K562 (cell line): ENCODE data around the gene GRWD1. TPM values are rescaled to one million over a fixed set of nuclear protein-coding genes. Genes with fewer than 3 reads are reported as not detected.

Experiments used
- ATAC-seq: fragments of 200-7000 bp; cut with Tn5 transposase; 3 replicates; pipeline ENCODE4 v1.9.1; 2020; ENCODE audit warnings: moderate library complexity
- BruUV-seq: library from RNA; stranded (reverse); fragments of 400-500 nt; replicated peaks from 2 replicates; lab custom pipeline; 2021; lab: Mats Ljungman, UMichigan
- CTCF ChIA-PET: fragments of 300-600 bp; formaldehyde crosslinking; extraction: SDS; loops from one replicate; lab custom pipeline; 2021; ENCODE audit warnings: low intra/inter-chr PET ratio; lab: Yijun Ruan, JAX
- POLR2A ChIA-PET: fragments of 300-600, 350-650 bp; sonication (Branson Sonifier 250); formaldehyde crosslinking; extraction: SDS; loops from one replicate; lab custom pipeline; 2021; ENCODE audit warnings: antibody characterized with exemption, inconsistent platforms; lab: Yijun Ruan, JAX
- DNase-seq, 4 experiments: peaks; one replicate each; pipeline versions ENCODE4 v3.0.0 to v3.0.0-alpha.2; 2011 to 2018; ENCODE audit warnings: low spot score in 3 of 4, mixed read lengths in 3 of 4; ENCODE audit errors: extremely low read depth in 1 of 4
- FAIRE-seq: peaks from 2 replicates; lab custom pipeline; 2011; peaks lifted over from hg19 to GRCh38; lab: Jason Lieb, UNC
- H2AFZ ChIP-seq: 2 replicates; pipeline ENCODE4 v1.6.0; 2011; ENCODE audit warnings: low read depth, low read length, control low read depth, inconsistent platforms
- H3K27ac ChIP-seq: fragments of 200-600 bp; 3 replicates; pipeline ENCODE4 v1.8.0; 2011; ENCODE audit warnings: low read depth, mild to moderate bottlenecking, control low read depth, inconsistent platforms, low read length, moderate library complexity, mixed read lengths; ENCODE audit errors: extremely low read depth
- H3K27me3 ChIP-seq, 2 experiments: fragments of 300-600 bp in 1 of 2; 2 replicates in 1 of 2; 3 replicates in 1 of 2; pipeline versions ENCODE4 v1.6.0 to v1.8.0; 2011; ENCODE audit warnings: inconsistent platforms in 2 of 2, low read length in 2 of 2, mild to moderate bottlenecking in 1 of 2, mixed read lengths in 1 of 2, moderate library complexity in 1 of 2; ENCODE audit not compliant: control insufficient read depth in 2 of 2, insufficient read depth in 2 of 2
- H3K36me3 ChIP-seq: fragments of 300-600 bp; 3 replicates; pipeline ENCODE4 v1.8.0; 2011; ENCODE audit warnings: mild to moderate bottlenecking, low read length, inconsistent platforms; ENCODE audit not compliant: control insufficient read depth, insufficient read depth
- H3K4me1 ChIP-seq, 2 experiments: fragments of 200-600 bp in 1 of 2; replicated peaks in 1 of 2; 2 replicates in 1 of 2; 3 replicates in 1 of 2; pipeline versions ENCODE4 v1.5.1 to v1.8.0; 2011; ENCODE audit warnings: inconsistent platforms in 2 of 2, low read length in 2 of 2, mild to moderate bottlenecking in 1 of 2, mixed read lengths in 1 of 2, moderate library complexity in 1 of 2; ENCODE audit not compliant: control insufficient read depth in 2 of 2, insufficient read depth in 2 of 2
- H3K4me2 ChIP-seq: 2 replicates; pipeline ENCODE4 v1.6.1; 2011; ENCODE audit warnings: low read length, control low read depth, inconsistent platforms, mixed read lengths; ENCODE audit not compliant: insufficient read depth
- H3K4me3 ChIP-seq: fragments of 200-600 bp; sonication (generic), shearing (Covaris generic); 2 replicates; pipeline ENCODE4 v1.5.1; 2016; ENCODE audit warnings: control low read depth, inconsistent platforms
- H3K79me2 ChIP-seq: fragments of 200-600 bp; 3 replicates; pipeline ENCODE4 v1.8.0; 2011; ENCODE audit warnings: low read length, inconsistent platforms; ENCODE audit not compliant: control insufficient read depth, insufficient read depth
- H3K9ac ChIP-seq, 2 experiments: 2 replicates each; pipeline versions ENCODE4 v1.6.0 to v1.6.1; 2011; ENCODE audit warnings: low read depth in 2 of 2, low read length in 2 of 2, control low read depth in 1 of 2, inconsistent platforms in 1 of 2, mild to moderate bottlenecking in 1 of 2, mixed read lengths in 1 of 2; ENCODE audit not compliant: insufficient read depth in 1 of 2
- H3K9me1 ChIP-seq: one replicate; pipeline ENCODE4 v1.6.0; 2011; ENCODE audit warnings: inconsistent platforms, mild to moderate bottlenecking, low read length, moderate library complexity; ENCODE audit not compliant: control insufficient read depth, insufficient read depth
- H3K9me3 ChIP-seq: replicated peaks from 2 replicates; pipeline ENCODE4 v1.5.1; 2011; ENCODE audit warnings: low read depth, low read length, inconsistent platforms; ENCODE audit not compliant: control insufficient read depth, insufficient read depth
- H4K20me1 ChIP-seq: replicated peaks from 2 replicates; pipeline ENCODE4 v1.6.1; 2011; ENCODE audit warnings: low read length, inconsistent platforms, mixed read lengths; ENCODE audit not compliant: control insufficient read depth, insufficient read depth
- BCOR ChIP-seq: fragments of 450-650 bp; IDR thresholded peaks from 2 replicates; pipeline ENCODE4 v1.6.1; 2016
- FIP1L1 ChIP-seq: fragments of 200-400 bp; formaldehyde crosslinking; IDR thresholded peaks from 2 replicates; pipeline ENCODE4 v1.6.1; 2018; ENCODE audit warnings: mild to moderate bottlenecking, low read depth, low read length; ENCODE audit not compliant: poor library complexity, severe bottlenecking
- KDM1A ChIP-seq, 2 experiments: fragments of 450-650 bp; IDR thresholded peaks; 2 replicates each; pipeline ENCODE4 v1.6.1; 2016; ENCODE audit warnings: mild to moderate bottlenecking in 2 of 2
- MTA3 ChIP-seq: fragments of 450-650 bp; formaldehyde crosslinking; IDR thresholded peaks from 2 replicates; pipeline ENCODE4 v1.6.1; 2017; ENCODE audit warnings: mild to moderate bottlenecking, borderline replicate concordance
- PTTG1 ChIP-seq: fragments of 450-650 bp; IDR thresholded peaks from 2 replicates; pipeline ENCODE4 v1.6.1; 2016; ENCODE audit warnings: low read depth, mild to moderate bottlenecking, missing genetic modification characterization, missing compliant biosample characterization
- RAD21 ChIP-seq, 2 experiments: fragments of 250-450 bp in 1 of 2; fragments of 450-650 bp in 1 of 2; sonication (Bioruptor Pico) in 1 of 2; formaldehyde crosslinking in 1 of 2; IDR thresholded peaks in 1 of 2; conservative IDR thresholded peaks in 1 of 2; 2 replicates each; pipeline versions ENCODE4 v1.4.0 to v1.8.0; 2020 to 2022; ENCODE audit warnings: mild to moderate bottlenecking in 2 of 2, moderate library complexity in 1 of 2
- RBFOX2 ChIP-seq: fragments of 200-400 bp; formaldehyde crosslinking; IDR thresholded peaks from 2 replicates; pipeline ENCODE4 v1.6.1; 2017; ENCODE audit warnings: low read depth, mild to moderate bottlenecking, low read length, moderate library complexity
- TAF7 ChIP-seq: fragments of 450-650 bp; IDR thresholded peaks from 2 replicates; pipeline ENCODE4 v1.6.1; 2016; ENCODE audit warnings: missing genetic modification characterization, missing compliant biosample characterization
- TRIM28 ChIP-seq: fragments of 450-650 bp; IDR thresholded peaks from 2 replicates; pipeline ENCODE4 v1.6.1; 2017
- U2AF2 ChIP-seq: fragments of 200-400 bp; formaldehyde crosslinking; optimal IDR thresholded peaks from 2 replicates; pipeline ENCODE3; 2017; ENCODE audit warnings: low read depth, mild to moderate bottlenecking, low read length
- ZFP1 ChIP-seq: fragments of 450-650 bp; formaldehyde crosslinking; IDR thresholded peaks from 2 replicates; pipeline ENCODE4 v1.4.0; 2020; ENCODE audit warnings: mild to moderate bottlenecking, mixed read lengths
- ZNF232 ChIP-seq: sonication (generic); formaldehyde crosslinking; IDR thresholded peaks from 2 replicates; pipeline ENCODE4 v1.8.0; 2022; ENCODE audit warnings: mild to moderate bottlenecking, missing genetic modification reagents
- ZNF583 ChIP-seq: fragments of 250-450 bp; sonication (Bioruptor Pico); IDR thresholded peaks from 2 replicates; pipeline ENCODE4 v1.4.0; 2020
- ZNF695 ChIP-seq: fragments of 450-650 bp; formaldehyde crosslinking; IDR thresholded peaks from 2 replicates; pipeline ENCODE4 v1.4.0; 2020; ENCODE audit warnings: mild to moderate bottlenecking, moderate library complexity
- WGBS: fragments of 100-300 bp; shearing (Covaris generic); methylation state at CpG from one replicate; pipeline ENCODE4 v1.1.6; 2016; ENCODE audit warnings: low coverage, mixed read lengths; ENCODE audit not compliant: insufficient coverage; ENCODE audit errors: missing lambda C conversion rate; 5-methylcytosine and 5-hydroxymethylcytosine counted together
- in situ Hi-C: fragments of 300-500 bp; cut with MboI; formaldehyde crosslinking; loops from 4 replicates; pipeline ENCODE4 v1.15.0; 2018; ENCODE audit warnings: inconsistent platforms, mixed read lengths
- intact Hi-C: fragments of 100-400 bp; cut with micrococcal nuclease; formaldehyde crosslinking; loops from 2 replicates; pipeline ENCODE4 v1.14.2; 2022
- polyA plus RNA-seq, 8 experiments: library from polyadenylated mRNA; depleted of rRNA in 4 of 8; stranded (reverse) in 5 of 8; unstranded in 3 of 8; fragments of >200 nt; fragmentation: Nextera tagmentation in 2 of 8; fragmentation: Illumina TruSeq in 1 of 8; extraction: Ambion mirVana in 2 of 8; extraction: Trizol in 1 of 8; gene quantifications; 2 replicates each; pipeline versions ENCODE4 v1.2.1 to v1.2.3, GENCODE V29; 2011 to 2014; ENCODE audit warnings: inconsistent platforms in 1 of 8, missing spikeins in 1 of 8
- total RNA-seq, 7 experiments: library from RNA; depleted of rRNA in 6 of 7; stranded (reverse); fragments of >200 nt in 6 of 7; fragmentation: Illumina TruSeq in 2 of 7; extraction: Trizol in 2 of 7; gene quantifications; 2 replicates each; pipeline versions ENCODE4 v1.2.1 to v1.2.3, GENCODE V29; 2011 to 2021; ENCODE audit warnings: low replicate concordance in 1 of 7
- TF ChIP-seq, protein P1 (sequence below): sonication (generic); formaldehyde crosslinking; IDR thresholded peaks from 2 replicates; pipeline ENCODE4 v1.8.1; 2023; ENCODE audit warnings: mild to moderate bottlenecking, missing genetic modification reagents
- TF ChIP-seq, protein P2 (sequence below): fragments of 250-450 bp; sonication (Bioruptor Pico); IDR thresholded peaks from 2 replicates; pipeline ENCODE4 v1.6.1; 2021; ENCODE audit warnings: mild to moderate bottlenecking
- TF ChIP-seq, protein P3 (sequence below): fragments of 250-450 bp; sonication (Bioruptor Pico); IDR thresholded peaks from 2 replicates; pipeline ENCODE4 v1.5.0; 2021
- TF ChIP-seq, protein P4 (sequence below): IDR thresholded peaks from 2 replicates; pipeline ENCODE4 v1.6.1; 2012; ENCODE audit warnings: low read depth, low read length, improper control_type of control experiment, borderline replicate concordance

Gene GRWD1
- total and polyA plus RNA-seq, 9 of the 15 experiments (the other 6 are each of a cell fraction or from before 2014, with no cell fraction given), result 1.5 to 87.2 (median 24.5) TPM

DNA sequence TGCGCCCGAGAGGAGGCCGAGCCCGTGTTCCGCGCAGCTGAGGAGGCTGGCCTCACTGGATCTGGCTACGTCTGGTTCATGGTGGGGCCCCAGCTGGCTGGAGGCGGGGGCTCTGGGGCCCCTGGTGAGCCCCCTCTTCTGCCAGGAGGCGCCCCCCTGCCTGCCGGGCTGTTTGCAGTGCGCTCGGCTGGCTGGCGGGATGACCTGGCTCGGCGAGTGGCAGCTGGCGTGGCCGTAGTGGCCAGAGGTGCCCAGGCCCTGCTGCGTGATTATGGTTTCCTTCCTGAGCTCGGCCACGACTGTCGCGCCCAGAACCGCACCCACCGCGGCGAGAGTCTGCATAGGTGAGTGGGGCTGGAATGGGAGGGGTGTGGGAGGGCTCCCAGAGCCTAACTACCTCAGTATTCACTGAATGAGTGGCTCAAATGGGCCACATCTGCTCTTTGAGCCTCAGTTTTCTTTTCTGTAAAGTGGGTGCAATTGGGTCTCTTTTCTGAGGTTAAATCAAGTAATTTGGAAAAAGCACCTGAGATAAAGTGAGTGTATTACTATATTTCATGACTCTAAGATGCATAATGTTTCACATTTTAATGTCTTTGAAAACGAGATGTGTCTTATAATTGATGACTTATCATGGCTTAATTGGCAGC lies 40.6 kb upstream of the GRWD1 start:
- no peak for FAIRE-seq
- TF ChIP-seq, protein P1, sequence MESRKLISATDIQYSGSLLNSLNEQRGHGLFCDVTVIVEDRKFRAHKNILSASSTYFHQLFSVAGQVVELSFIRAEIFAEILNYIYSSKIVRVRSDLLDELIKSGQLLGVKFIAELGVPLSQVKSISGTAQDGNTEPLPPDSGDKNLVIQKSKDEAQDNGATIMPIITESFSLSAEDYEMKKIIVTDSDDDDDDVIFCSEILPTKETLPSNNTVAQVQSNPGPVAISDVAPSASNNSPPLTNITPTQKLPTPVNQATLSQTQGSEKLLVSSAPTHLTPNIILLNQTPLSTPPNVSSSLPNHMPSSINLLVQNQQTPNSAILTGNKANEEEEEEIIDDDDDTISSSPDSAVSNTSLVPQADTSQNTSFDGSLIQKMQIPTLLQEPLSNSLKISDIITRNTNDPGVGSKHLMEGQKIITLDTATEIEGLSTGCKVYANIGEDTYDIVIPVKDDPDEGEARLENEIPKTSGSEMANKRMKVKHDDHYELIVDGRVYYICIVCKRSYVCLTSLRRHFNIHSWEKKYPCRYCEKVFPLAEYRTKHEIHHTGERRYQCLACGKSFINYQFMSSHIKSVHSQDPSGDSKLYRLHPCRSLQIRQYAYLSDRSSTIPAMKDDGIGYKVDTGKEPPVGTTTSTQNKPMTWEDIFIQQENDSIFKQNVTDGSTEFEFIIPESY (CRISPR knock-in tag), result peak; percentile 79
- TF ChIP-seq ZNF232 (CRISPR knock-in tag) (no peak), TAF7 (tag) (no peak), RBFOX2 (peak; percentile 47), TRIM28 (no peak), ZNF695 (CRISPR knock-in tag) (no peak), RAD21 (CRISPR knock-in tag; conservative IDR thresholded peaks at IDR 0.05 in 1 of 2, IDR thresholded peaks at IDR 0.05 in 1 of 2) (no peak), U2AF2 (no peak), MTA3 (no peak), ZNF583 (no peak), FIP1L1 (peak; percentile 31), PTTG1 (tag) (no peak), KDM1A (IDR thresholded peaks at IDR 0.05) (peak; percentile 21 to 62; a peak in 2 of 4 replicates), ZFP1 (CRISPR knock-in tag) (no peak), BCOR (peak; percentile 91)
- TF ChIP-seq, protein P2, sequence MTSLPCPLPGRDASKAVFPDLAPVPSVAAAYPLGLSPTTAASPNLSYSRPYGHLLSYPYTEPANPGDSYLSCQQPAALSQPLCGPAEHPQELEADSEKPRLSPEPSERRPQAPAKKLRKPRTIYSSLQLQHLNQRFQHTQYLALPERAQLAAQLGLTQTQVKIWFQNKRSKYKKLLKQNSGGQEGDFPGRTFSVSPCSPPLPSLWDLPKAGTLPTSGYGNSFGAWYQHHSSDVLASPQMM (CRISPR knock-in tag), result no peak
- TF ChIP-seq, protein P3, sequence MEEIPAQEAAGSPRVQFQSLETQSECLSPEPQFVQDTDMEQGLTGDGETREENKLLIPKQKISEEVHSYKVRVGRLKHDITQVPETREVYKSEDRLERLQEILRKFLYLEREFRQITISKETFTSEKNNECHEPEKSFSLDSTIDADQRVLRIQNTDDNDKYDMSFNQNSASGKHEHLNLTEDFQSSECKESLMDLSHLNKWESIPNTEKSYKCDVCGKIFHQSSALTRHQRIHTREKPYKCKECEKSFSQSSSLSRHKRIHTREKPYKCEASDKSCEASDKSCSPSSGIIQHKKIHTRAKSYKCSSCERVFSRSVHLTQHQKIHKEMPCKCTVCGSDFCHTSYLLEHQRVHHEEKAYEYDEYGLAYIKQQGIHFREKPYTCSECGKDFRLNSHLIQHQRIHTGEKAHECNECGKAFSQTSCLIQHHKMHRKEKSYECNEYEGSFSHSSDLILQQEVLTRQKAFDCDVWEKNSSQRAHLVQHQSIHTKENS (CRISPR knock-in tag), result no peak
- TF ChIP-seq, protein P4, sequence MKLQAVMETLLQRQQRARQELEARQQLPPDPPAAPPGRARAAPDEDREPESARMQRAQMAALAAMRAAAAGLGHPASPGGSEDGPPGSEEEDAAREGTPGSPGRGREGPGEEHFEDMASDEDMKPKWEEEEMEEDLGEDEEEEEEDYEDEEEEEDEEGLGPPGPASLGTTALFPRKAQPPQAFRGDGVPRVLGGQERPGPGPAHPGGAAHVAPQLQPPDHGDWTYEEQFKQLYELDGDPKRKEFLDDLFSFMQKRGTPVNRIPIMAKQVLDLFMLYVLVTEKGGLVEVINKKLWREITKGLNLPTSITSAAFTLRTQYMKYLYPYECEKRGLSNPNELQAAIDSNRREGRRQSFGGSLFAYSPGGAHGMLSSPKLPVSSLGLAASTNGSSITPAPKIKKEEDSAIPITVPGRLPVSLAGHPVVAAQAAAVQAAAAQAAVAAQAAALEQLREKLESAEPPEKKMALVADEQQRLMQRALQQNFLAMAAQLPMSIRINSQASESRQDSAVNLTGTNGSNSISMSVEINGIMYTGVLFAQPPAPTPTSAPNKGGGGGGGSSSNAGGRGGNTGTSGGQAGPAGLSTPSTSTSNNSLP, result no peak

More for the DNA sequence above, 40.6 kb upstream of the GRWD1 start:
- CTCF ChIA-PET, result no interaction called here
- BruUV-seq, result no TSS peak
- Histone ChIP-seq H3K27me3 (no peaks in the 10 kb centered on the region), H3K4me2 (no peak overlapping the region), H3K9me3 (no peaks in the 10 kb centered on the region), H2AFZ (no peak overlapping the region), H3K9ac (peak overlapping the region in 1 of 2 experiments; percentile 53; a peak in 1 of 4 replicates), H3K36me3 (peaks cover 35% of the 10 kb centered on the region; the same call in 2 of the 3 replicates), H3K9me1 (no peaks in the 10 kb centered on the region), H3K27ac (no peak overlapping the region), H3K79me2 (peaks cover 60% of the 10 kb centered on the region), H3K4me3 (no peak overlapping the region), H4K20me1 (peaks cover 8% of the 10 kb centered on the region), H3K4me1 (peaks cover 7 to 21% of the 10 kb centered on the region in 2 experiments; a peak in 4 of 5 replicates)
- intact Hi-C loops (no loop called here), in situ Hi-C loops (no loop called here)
- WGBS, result 93% methylated on average over 22 of the region's 27 CpGs
- POLR2A ChIA-PET, result interaction anchor here (1.2 kb wide), 1 partner anchor 10 kb away, joined by 3 read pairs; no protein-coding TSS in a partner anchor
- DNase-seq (no peak), ATAC-seq (no peak)
